SH-SY5Y (cell line): ENCODE measurements around the gene SIPA1L3.

Source experiments
- GATA2 ChIP-seq: IDR thresholded peaks from 2 replicates; pipeline ENCODE4 v1.6.1; 2011; ENCODE audit warnings: mild to moderate bottlenecking, low read depth, low read length
- GATA3 ChIP-seq: IDR thresholded peaks from 2 replicates; pipeline ENCODE4 v1.6.1; 2011; ENCODE audit warnings: low read depth, mild to moderate bottlenecking, low read length, moderate library complexity

GRCh38 chr19:38141108-38141507 is 234.1 kb downstream of the SIPA1L3 start:
- TF ChIP-seq GATA3 (no peak), GATA2 (no peak)
